ENCODE results near the gene USHBP1. TPM values are rescaled to one million over a fixed set of nuclear protein-coding genes. Genes with fewer than 3 reads are reported as not detected.

USHBP1 gene
- total RNA-seq, result under 1 TPM; 0.19 to 0.46 TPM

- peaks cover 30% of the 10 kb centered on the region for H3K4me1 Mint-ChIP-seq (ENCODE audit: low read depth)
- no peak within 1 kb of the TSS for H3K27ac Mint-ChIP-seq
- peak within 1 kb of the TSS in 1 of 2 donors; percentile 49 for H3K4me3 Mint-ChIP-seq
- H3K9me3 Mint-ChIP-seq, result no peaks in the 10 kb centered on the region
- H3K36me3 Mint-ChIP-seq (ENCODE audit: insufficient read depth in 2 of 2), result peaks cover 0 to 1% of the 10 kb centered on the region in 2 donors
- ATAC-seq (replicated peaks in 1 of 2) (no peak), DNase-seq (no peak)
- no peaks in the 10 kb centered on the region for H3K27me3 Mint-ChIP-seq (ENCODE audit: low read depth)
Observed at GRCh38 chr19:17264641-17264979, at the start of gene USHBP1. TSS of gene USHBP1 (minus strand) at chr19:17264745. CDS start at chr19:17264299, 446 bp downstream.

- Mint-ChIP-seq H3K27ac (no peak overlapping the region), H3K36me3 (ENCODE audit: insufficient read depth in 2 of 2) (peaks cover 1 to 10% of the 10 kb centered on the region in 2 donors), H3K27me3 (ENCODE audit: low read depth) (no peaks in the 10 kb centered on the region), H3K4me3 (no peak overlapping the region), H3K9me3 (no peaks in the 10 kb centered on the region), H3K4me1 (ENCODE audit: low read depth) (peaks cover 27% of the 10 kb centered on the region)
- no peak for DNase-seq
- no peak for ATAC-seq (replicated peaks in 1 of 2)
Observed at GRCh38 chr19:17314007-17314593, 49.6 kb upstream of the USHBP1 start.

GRCh38 chr19:17312189-17313113 is 47.9 kb upstream of the USHBP1 start:
- no peak overlapping the region for H3K27ac Mint-ChIP-seq
- no peaks in the 10 kb centered on the region for H3K27me3 Mint-ChIP-seq (ENCODE audit: low read depth)
- DNase-seq (no peak), ATAC-seq (replicated peaks in 1 of 2) (no peak)
- H3K4me1 Mint-ChIP-seq (ENCODE audit: low read depth), result peaks cover 37% of the 10 kb centered on the region
- peaks cover 1 to 10% of the 10 kb centered on the region in 2 donors for H3K36me3 Mint-ChIP-seq (ENCODE audit: insufficient read depth in 2 of 2)
- no peaks in the 10 kb centered on the region for H3K9me3 Mint-ChIP-seq
- H3K4me3 Mint-ChIP-seq, result no peak overlapping the region

GRCh38 chr19:17311455-17312188 is 47.1 kb upstream of the USHBP1 start:
- Mint-ChIP-seq H3K36me3 (ENCODE audit: insufficient read depth in 2 of 2) (peaks cover 1 to 10% of the 10 kb centered on the region in 2 donors), H3K9me3 (no peaks in the 10 kb centered on the region), H3K4me3 (peak overlapping the region; percentile 14 to 93), H3K4me1 (ENCODE audit: low read depth) (peaks cover 46% of the 10 kb centered on the region), H3K27me3 (ENCODE audit: low read depth) (no peaks in the 10 kb centered on the region), H3K27ac (peak overlapping the region; percentile 20)
- ATAC-seq (replicated peaks in 1 of 2), result no peak
- no peak for DNase-seq

- Mint-ChIP-seq H3K9me3 (no peaks in the 10 kb centered on the region), H3K27ac (peak overlapping the region; percentile 96), H3K4me1 (ENCODE audit: low read depth) (peaks cover 48% of the 10 kb centered on the region), H3K27me3 (ENCODE audit: low read depth) (no peaks in the 10 kb centered on the region), H3K4me3 (peak overlapping the region; percentile 86 to 93), H3K36me3 (ENCODE audit: insufficient read depth in 2 of 2) (peaks cover 0 to 1% of the 10 kb centered on the region in 2 donors)
- ATAC-seq (replicated peaks in 1 of 2) (no peak), DNase-seq (peak in 1 of 2 donors; percentile 49)
Observed at GRCh38 chr19:17309965-17310461, 45.5 kb upstream of the USHBP1 start.

- peak within 1 kb of the TSS; percentile 96 for H3K27ac Mint-ChIP-seq
- ATAC-seq (replicated peaks in 1 of 2) (peak; percentile 80), DNase-seq (peak; percentile 98 to 100)
- H3K4me1 Mint-ChIP-seq (ENCODE audit: low read depth), result peaks cover 53% of the 10 kb centered on the region
- H3K27me3 Mint-ChIP-seq (ENCODE audit: low read depth), result no peaks in the 10 kb centered on the region
- H3K4me3 Mint-ChIP-seq, result peak within 1 kb of the TSS; percentile 86 to 93
- peaks cover 0 to 1% of the 10 kb centered on the region in 2 donors for H3K36me3 Mint-ChIP-seq (ENCODE audit: insufficient read depth in 2 of 2)
- no peaks in the 10 kb centered on the region for H3K9me3 Mint-ChIP-seq
Observed at GRCh38 chr19:17309198-17309964, 44.8 kb upstream of the USHBP1 start, which contains the start of gene DDA1. TSS of gene DDA1 (plus strand) at chr19:17309563. CDS start at chr19:17309655, 92 bp downstream.

GRCh38 chr19:17307876-17308377 is 43.4 kb upstream of the USHBP1 start:
- Mint-ChIP-seq H3K27ac (no peak overlapping the region), H3K36me3 (ENCODE audit: insufficient read depth in 2 of 2) (peaks cover 0 to 1% of the 10 kb centered on the region in 2 donors), H3K9me3 (no peaks in the 10 kb centered on the region), H3K4me1 (ENCODE audit: low read depth) (peaks cover 60% of the 10 kb centered on the region), H3K4me3 (peak overlapping the region; percentile 8 to 86), H3K27me3 (ENCODE audit: low read depth) (no peaks in the 10 kb centered on the region)
- DNase-seq, result no peak
- ATAC-seq (replicated peaks in 1 of 2), result no peak

GRCh38 chr19:17306285-17306714 is 41.8 kb upstream of the USHBP1 start:
- Mint-ChIP-seq H3K9me3 (no peaks in the 10 kb centered on the region), H3K36me3 (ENCODE audit: insufficient read depth in 2 of 2) (peaks cover 0 to 1% of the 10 kb centered on the region in 2 donors), H3K4me1 (ENCODE audit: low read depth) (peaks cover 59% of the 10 kb centered on the region), H3K4me3 (peak overlapping the region; percentile 86 to 94), H3K27ac (peak overlapping the region; percentile 77), H3K27me3 (ENCODE audit: low read depth) (no peaks in the 10 kb centered on the region)
- DNase-seq (no peak), ATAC-seq (replicated peaks in 1 of 2) (no peak)

- peak; percentile 96 to 98 for DNase-seq
- ATAC-seq (replicated peaks in 1 of 2), result peak; percentile 71 to 75
- Mint-ChIP-seq H3K4me3 (peak within 1 kb of the TSS; percentile 86 to 94), H3K4me1 (ENCODE audit: low read depth) (peaks cover 54% of the 10 kb centered on the region), H3K36me3 (ENCODE audit: insufficient read depth in 2 of 2) (peaks cover 0 to 1% of the 10 kb centered on the region in 2 donors), H3K27me3 (ENCODE audit: low read depth) (no peaks in the 10 kb centered on the region), H3K9me3 (no peaks in the 10 kb centered on the region), H3K27ac (peak within 1 kb of the TSS; percentile 77)
Observed at GRCh38 chr19:17305517-17306284, 41.2 kb upstream of the USHBP1 start, which contains the start of gene MRPL34. TSS of gene MRPL34 (plus strand) at chr19:17305872. CDS start at chr19:17305893, 21 bp downstream.

- Mint-ChIP-seq H3K4me3 (peak overlapping the region; percentile 86 to 94), H3K4me1 (ENCODE audit: low read depth) (peaks cover 49% of the 10 kb centered on the region), H3K9me3 (no peaks in the 10 kb centered on the region), H3K27ac (peak overlapping the region; percentile 57), H3K27me3 (ENCODE audit: low read depth) (no peaks in the 10 kb centered on the region), H3K36me3 (ENCODE audit: insufficient read depth in 2 of 2) (peaks cover 0 to 1% of the 10 kb centered on the region in 2 donors)
- ATAC-seq (replicated peaks in 1 of 2), result no peak
- no peak for DNase-seq
Observed at GRCh38 chr19:17305216-17305516, 40.6 kb upstream of the USHBP1 start.

- Mint-ChIP-seq H3K27me3 (ENCODE audit: low read depth) (no peaks in the 10 kb centered on the region), H3K9me3 (no peaks in the 10 kb centered on the region), H3K4me3 (peak overlapping the region; percentile 86 to 94), H3K4me1 (ENCODE audit: low read depth) (peaks cover 47% of the 10 kb centered on the region), H3K27ac (peak overlapping the region; percentile 5), H3K36me3 (ENCODE audit: insufficient read depth in 2 of 2) (no peaks in the 10 kb centered on the region)
- no peak for ATAC-seq (replicated peaks in 1 of 2)
- no peak for DNase-seq
Observed at GRCh38 chr19:17304386-17305215, 40.1 kb upstream of the USHBP1 start.
